Heart right ventricle (tissue), 16 donors: ENCODE results near the gene STK24. TPM values are rescaled to one million over a fixed set of nuclear protein-coding genes. Genes with fewer than 3 reads are reported as not detected.
A peak's percentile ranks its signal among the peaks of the same experiment; 100 is the strongest.

Source experiments
- ATAC-seq, 8 donors: fragments of 200-7000 bp; cut with Tn5 transposase; one replicate each; pipeline ENCODE4 v1.9.1; 2020; ENCODE audit warnings: mild to moderate bottlenecking in 8 of 8, moderate library complexity in 8 of 8, moderate number of reproducible peaks in 1 of 8
- DNase-seq, 2 donors: peaks; one replicate each; pipeline ENCODE4 v3.0.0-alpha.2; 2020
- H3K27ac ChIP-seq, 10 donors: fragments of 200-600 bp; sonication (generic) in 2 of 10; one replicate each; pipeline versions ENCODE4 v1.5.0 to v1.8.0; 2020 to 2022; ENCODE audit warnings: mild to moderate bottlenecking in 3 of 10
- H3K27me3 ChIP-seq, 7 donors: fragments of 200-600 bp; one replicate each; pipeline ENCODE4 v1.8.0; 2021 to 2022; ENCODE audit warnings: mild to moderate bottlenecking in 2 of 7
- H3K36me3 ChIP-seq, 9 donors: fragments of 200-600 bp; sonication (generic) in 1 of 9; one replicate each; pipeline versions ENCODE4 v1.5.0 to v1.8.0; 2020 to 2022; ENCODE audit warnings: mild to moderate bottlenecking in 2 of 9
- H3K4me1 ChIP-seq, 9 donors: fragments of 200-600 bp; sonication (generic) in 1 of 9; one replicate each; pipeline versions ENCODE4 v1.5.0 to v1.8.0; 2020 to 2022; ENCODE audit warnings: mild to moderate bottlenecking in 4 of 9
- H3K4me3 ChIP-seq, 10 donors: fragments of 200-600 bp; sonication (generic) in 2 of 10; one replicate each; pipeline versions ENCODE4 v1.5.0 to v1.8.0; 2020 to 2022; ENCODE audit warnings: mild to moderate bottlenecking in 7 of 10, moderate library complexity in 2 of 10
- H3K9me3 ChIP-seq, 11 donors: fragments of 200-600 bp in 10 of 11; sonication (generic) in 2 of 11; one replicate each; pipeline versions ENCODE4 v1.5.0 to v1.8.0; 2013 to 2022; ENCODE audit warnings: mild to moderate bottlenecking in 2 of 11, control low read depth in 1 of 11, moderate library complexity in 1 of 11
- CTCF ChIP-seq, 9 donors: fragments of 200-600 bp; sonication (generic) in 2 of 9; IDR thresholded peaks; one replicate each; pipeline versions ENCODE4 v1.5.0 to v1.8.0; 2021 to 2022; ENCODE audit warnings: antibody characterized with exemption in 9 of 9, mild to moderate bottlenecking in 5 of 9, moderate library complexity in 1 of 9
- WGBS, 2 donors: extraction: QIAGEN DNeasy Blood & Tissue Kit; methylation state at CpG; one replicate each; pipeline ENCODE4 v1.1.7; 2013; ENCODE audit warnings: inconsistent platforms in 1 of 2; 5-methylcytosine and 5-hydroxymethylcytosine counted together
- intact Hi-C, 10 donors: fragments of 100-400 bp; cut with DNase I; formaldehyde crosslinking; loops; one replicate each; pipeline versions ENCODE4 v1.11.1 to v1.14.2; 2022
- polyA plus RNA-seq, 2 donors: library from polyadenylated mRNA; stranded (reverse); fragments of 200-250 nt; gene quantifications; one replicate each; pipeline ENCODE4 v1.2.3, GENCODE V29; 2013
- total RNA-seq, 10 donors: library from RNA; stranded (reverse); fragmentation: NEBNext Ultra II Directional in 3 of 10; extraction: Animal tissue kit (Norgen Biotek cat#: 25700) in 3 of 10; gene quantifications; one replicate each; pipeline versions ENCODE4 v1.2.1 to v1.2.4, GENCODE V29; 2021 to 2023
- donor health status: Arrhythmogenic right ventricular cardiomyopathy.
- donor health status: ischemic (EF 13 %, LVEDD 7.1; RV severe dilation, severe dysfunction).
- donor health status: healthy with polysubstance abuse.
- donor health status: DM: no; HTN: yes; CAD: no.
- donor health status: DM: no; HTN: no; CAD: no.
- donor health status: ischemic (EF 25% LVEDD 6.9; RV normal size, moderate dysfunction).
- donor health status: ischemic (EF 25% LVEDD 5.7; RV mildly dilated, moderate dysfunction).
- donor health status: healthy.
- donor health status: DM: yes; HTN: yes; CAD: no.
- donor health status: Ischemic cardiomyopathy.
- donor health status: ischemic (EF 35%, LVEDD 5.7; RV mildly dilated, moderate dysfunction).
- donor health status: nonischemic (EF 11% LVEDD 7.7; RV severe dilation, severe dysfunction).
- donor health status: DM: yes; HTN: yes; CAD: no.
- donor health status: PGD.
- donor health status: ischemic (EF 29% LVEDD 5.4; RV normal size, mild dysfunction).
- donor health status: nonischemic (EF 23%, LVEDD 6.1; RV moderate dilation, normal function).

The STK24 gene
- total and polyA plus RNA-seq, 12 donors = 20.8 to 72.9 (median 61.5) TPM

- intact Hi-C loops = loop anchor here in 1 of 10 donors (10.0 kb wide), 1 partner anchor 58 kb away; no protein-coding TSS in a partner anchor
- Histone ChIP-seq H3K9me3 (no peaks in the 10 kb centered on the region), H3K36me3 (peaks cover 0 to 21% (median 0%) of the 10 kb centered on the region in 9 donors), H3K27me3 (no peaks in the 10 kb centered on the region), H3K4me3 (no peak overlapping the region), H3K27ac (peak overlapping the region in 4 of 10 donors; percentile 11 to 61 (median 34)), H3K4me1 (peaks cover 3 to 53% (median 36%) of the 10 kb centered on the region in 9 donors)
- ATAC-seq (peak in 2 of 8 donors; percentile 24 to 37), DNase-seq (no peak)
- TF ChIP-seq CTCF (IDR thresholded peaks at IDR 0.05) = no peak
- 92 to 94% methylated on average over 8 of the region's 8 CpGs for WGBS, 2 donors
Measured at GRCh38 chr13:98496966-98497365, 79.9 kb downstream of the STK24 start.

- Histone ChIP-seq H3K27me3 (no peaks in the 10 kb centered on the region), H3K27ac (peak overlapping the region in 5 of 10 donors; percentile 11 to 69 (median 57)), H3K4me1 (peaks cover 0 to 49% (median 33%) of the 10 kb centered on the region in 9 donors), H3K9me3 (no peaks in the 10 kb centered on the region), H3K36me3 (peaks cover 0 to 21% (median 0%) of the 10 kb centered on the region in 9 donors), H3K4me3 (no peak overlapping the region)
- no peak for TF ChIP-seq CTCF (IDR thresholded peaks at IDR 0.05)
- WGBS, 2 donors = 55 to 66% methylated on average over 3 of the region's 3 CpGs
- intact Hi-C loops = loop anchor here in 1 of 10 donors (10.0 kb wide), 1 partner anchor 58 kb away; no protein-coding TSS in a partner anchor
- DNase-seq (no peak), ATAC-seq (peak in 2 of 8 donors; percentile 52 to 62)
Measured at GRCh38 chr13:98496479-98496791, 80.5 kb downstream of the STK24 start.

GRCh38 chr13:98495627-98496478, 81.1 kb downstream of the STK24 start:
- intact Hi-C loops = loop anchor here in 1 of 10 donors (10.0 kb wide), 1 partner anchor 59 kb away; no protein-coding TSS in a partner anchor
- DNase-seq (no peak), ATAC-seq (peak; percentile 21 to 64 (median 49))
- Histone ChIP-seq H3K9me3 (no peaks in the 10 kb centered on the region), H3K4me3 (no peak overlapping the region), H3K27me3 (no peaks in the 10 kb centered on the region), H3K4me1 (peaks cover 0 to 51% (median 39%) of the 10 kb centered on the region in 9 donors), H3K27ac (peak overlapping the region in 7 of 10 donors; percentile 13 to 69 (median 34)), H3K36me3 (peaks cover 0 to 21% (median 0%) of the 10 kb centered on the region in 9 donors)
- no peak for TF ChIP-seq CTCF (IDR thresholded peaks at IDR 0.05)
- WGBS, 2 donors = 57 to 62% methylated on average over 15 of the region's 15 CpGs

- intact Hi-C loops = loop anchor here in 1 of 10 donors (10.0 kb wide), 1 partner anchor 60 kb away; no protein-coding TSS in a partner anchor
- peaks cover 0 to 56% (median 47%) of the 10 kb centered on the region in 9 donors for H3K4me1 ChIP-seq
- ATAC-seq = no peak
Measured at GRCh38 chr13:98494769-98495168, 82.1 kb downstream of the STK24 start.

More at GRCh38 chr13:98494769-98495168, 82.1 kb downstream of the STK24 start:
- H3K27ac ChIP-seq = no peak overlapping the region
- peaks cover 0 to 19% (median 0%) of the 10 kb centered on the region in 9 donors for H3K36me3 ChIP-seq
- WGBS, 2 donors = 95 to 97% methylated on average over 13 of the region's 13 CpGs
- DNase-seq = no peak
- no peaks in the 10 kb centered on the region for H3K27me3 ChIP-seq
- no peak overlapping the region for H3K4me3 ChIP-seq
- TF ChIP-seq CTCF (IDR thresholded peaks at IDR 0.05) = no peak
- H3K9me3 ChIP-seq = no peaks in the 10 kb centered on the region
